ENCODE results near the gene EGFR.
"Not testable (repeated sequence)": the region's sequence is repeated elsewhere in the genome, so short reads cannot be mapped to it uniquely, and the experiment has no call there.

The EGFR gene

GRCh38 chr7:55035410-55035809 is 16.6 kb downstream of the EGFR start:
- not testable (repeated sequence) for DNase-seq (ENCODE audit: low read depth in 2 of 2)

- DNase-seq (ENCODE audit: low read depth in 2 of 2), result no peak
Measured at GRCh38 chr7:55036950-55037736, 18.3 kb downstream of the EGFR start.

GRCh38 chr7:55043691-55044370 is 25.0 kb downstream of the EGFR start:
- no peak for DNase-seq (ENCODE audit: low read depth in 2 of 2)

GRCh38 chr7:55044371-55044717 is 25.5 kb downstream of the EGFR start:
- DNase-seq (ENCODE audit: low read depth in 2 of 2), result no peak

- no peak for DNase-seq (ENCODE audit: low read depth in 2 of 2)
Measured at GRCh38 chr7:55044791-55045190, 26.0 kb downstream of the EGFR start.

GRCh38 chr7:55046582-55047342 is 27.9 kb downstream of the EGFR start:
- no peak for DNase-seq (ENCODE audit: low read depth in 2 of 2)

- no peak for DNase-seq (ENCODE audit: low read depth in 2 of 2)
Measured at GRCh38 chr7:55048221-55048859, 29.5 kb downstream of the EGFR start.

GRCh38 chr7:55050281-55050680 is 31.5 kb downstream of the EGFR start:
- DNase-seq (ENCODE audit: low read depth in 2 of 2), result no peak

GRCh38 chr7:55052081-55052480 is 33.3 kb downstream of the EGFR start:
- no peak for DNase-seq (ENCODE audit: low read depth in 2 of 2)

DNA sequence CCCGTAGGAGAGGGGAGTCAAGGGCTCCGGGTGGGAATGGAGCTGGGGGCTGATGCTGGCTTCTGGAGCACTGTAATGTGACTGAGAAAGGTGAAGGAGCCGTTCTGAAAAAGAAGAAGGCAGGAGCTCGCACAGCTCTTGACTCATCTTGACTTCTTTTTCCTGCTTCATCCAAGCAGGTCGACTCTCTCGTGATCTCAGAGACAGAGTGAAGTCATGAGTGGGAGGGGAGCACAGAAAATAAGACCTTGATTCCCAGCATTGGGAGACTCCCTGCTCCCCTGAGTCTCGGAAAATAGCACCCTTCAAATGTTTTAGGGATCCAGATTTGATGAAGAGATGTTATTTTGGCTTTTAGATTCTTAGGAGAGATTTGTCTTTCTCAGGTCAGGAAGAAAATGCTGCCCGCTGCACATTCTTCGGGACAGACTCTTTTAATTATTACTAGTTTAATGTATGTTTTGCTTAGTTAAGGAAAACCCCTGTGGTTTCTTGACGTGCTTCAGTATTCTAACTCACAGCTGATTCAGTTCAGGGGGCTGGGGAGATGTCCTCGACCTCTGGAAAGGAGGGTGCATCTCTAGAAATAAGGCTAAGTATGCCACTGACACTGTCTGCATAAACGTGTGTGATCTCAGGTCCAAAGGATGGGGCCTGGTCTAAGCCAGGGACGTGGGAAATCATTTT is 34.1 kb downstream of the EGFR start:
- no peak for DNase-seq (ENCODE audit: low read depth in 2 of 2)

DNA sequence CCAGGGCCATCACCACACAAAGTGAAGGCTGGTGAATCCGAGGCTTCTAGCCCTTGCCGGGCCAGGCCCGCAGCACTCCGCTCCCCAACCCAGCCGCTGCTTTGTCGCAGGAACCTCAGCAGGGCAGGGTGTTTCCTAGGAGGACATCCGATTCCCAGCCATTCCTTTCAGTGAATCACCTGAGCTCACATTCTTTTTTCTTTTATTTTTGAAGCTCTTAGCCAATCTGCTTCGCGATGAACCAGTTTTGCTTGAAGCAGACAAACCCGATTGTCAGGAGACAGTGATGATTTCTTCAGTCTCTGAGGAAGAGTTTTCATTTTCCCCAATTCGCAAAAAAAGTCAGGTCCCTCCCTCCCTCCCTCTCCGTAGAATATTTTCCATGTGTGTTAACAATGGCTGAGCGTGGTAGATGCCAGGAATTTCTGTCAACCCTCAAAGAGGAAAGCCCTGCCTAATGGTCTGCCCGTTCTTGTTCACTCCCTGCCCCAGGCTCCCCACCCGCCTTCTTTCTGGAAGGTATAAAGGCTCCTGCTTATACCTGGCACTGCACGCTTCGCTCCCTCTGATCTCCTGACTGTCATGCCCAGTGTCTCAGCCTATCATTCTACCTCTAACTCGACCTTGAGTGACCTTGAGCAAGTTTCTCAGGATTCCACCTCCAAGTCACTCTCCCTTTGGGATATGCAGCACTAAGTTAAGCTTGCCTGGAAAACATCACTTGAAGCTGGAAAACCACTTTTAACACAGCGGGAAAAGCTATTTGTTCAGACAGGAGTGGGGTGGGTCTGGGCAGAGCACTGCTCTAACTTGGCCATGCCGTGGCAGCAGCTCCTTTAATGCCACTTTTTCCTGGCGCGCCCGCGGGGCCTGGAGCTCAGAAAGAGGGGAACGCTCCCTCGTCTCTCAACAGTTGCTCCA is 35.1 kb downstream of the EGFR start:
- no peak for DNase-seq (ENCODE audit: low read depth in 2 of 2)

GRCh38 chr7:55054758-55055157 is 35.9 kb downstream of the EGFR start:
- no peak for DNase-seq (ENCODE audit: low read depth in 2 of 2)

DNA sequence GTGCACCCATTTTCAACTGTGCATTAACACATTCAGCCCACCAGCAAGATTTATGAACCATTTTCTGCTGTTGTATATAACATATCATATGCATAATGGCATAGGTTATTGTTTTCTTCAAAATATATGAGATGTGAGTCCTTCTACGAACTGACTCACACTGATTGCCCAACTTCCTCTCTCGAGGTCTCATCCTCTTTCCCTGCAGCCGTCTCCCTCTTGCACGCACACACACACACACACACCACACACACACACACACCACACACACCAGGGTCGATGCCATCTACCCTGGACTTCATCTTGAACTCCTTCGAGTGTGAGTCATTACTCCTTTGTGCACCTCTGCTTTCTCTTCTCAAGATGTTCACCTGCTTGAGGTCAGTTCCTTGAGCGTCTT is 36.7 kb downstream of the EGFR start:
- no peak for DNase-seq (ENCODE audit: low read depth in 2 of 2)

- no peak for DNase-seq (ENCODE audit: low read depth in 2 of 2)
Measured at GRCh38 chr7:55056068-55056467, 37.3 kb downstream of the EGFR start.

GRCh38 chr7:55056577-55057480 is 38.0 kb downstream of the EGFR start:
- no peak for DNase-seq (ENCODE audit: low read depth in 2 of 2)

GRCh38 chr7:55058314-55058713 is 39.5 kb downstream of the EGFR start:
- no peak for DNase-seq (ENCODE audit: low read depth in 2 of 2)

- no peak for DNase-seq (ENCODE audit: low read depth in 2 of 2)
Measured at GRCh38 chr7:55059021-55059420, 40.2 kb downstream of the EGFR start.

- DNase-seq (ENCODE audit: low read depth in 2 of 2), result no peak
Measured at GRCh38 chr7:55060085-55060484, 41.3 kb downstream of the EGFR start.

DNA sequence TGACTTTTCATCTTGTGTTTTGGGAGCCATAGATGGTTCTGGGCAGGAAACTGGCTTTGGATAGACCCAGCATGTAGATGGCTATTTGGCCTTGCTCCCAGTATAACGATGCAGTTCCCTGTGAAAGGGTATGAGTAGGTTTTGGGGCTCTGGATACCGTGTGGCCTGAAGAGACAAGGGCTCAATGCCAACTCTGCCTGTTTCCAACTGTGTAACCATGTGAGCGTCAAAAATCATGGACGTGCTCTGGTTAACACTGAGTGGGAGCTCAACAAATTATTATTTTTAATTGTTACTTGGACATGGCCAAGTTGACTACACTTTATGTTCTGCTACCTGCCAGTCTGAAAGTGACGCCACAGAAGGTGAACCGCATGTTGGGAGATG is 41.8 kb downstream of the EGFR start:
- DNase-seq (ENCODE audit: low read depth in 2 of 2), result no peak

Data from stimulated activated CD8-positive, alpha-beta memory T cell treated with anti-CD3 and anti-CD28 coated beads, Interleukin-2, amount 100 ng/mL, for 48 hours (primary cell).